WTC11 (cell line): ENCODE data around the gene PRDM2. TPM values are rescaled to one million over a fixed set of nuclear protein-coding genes. Genes with fewer than 3 reads are reported as not detected.
A peak's percentile ranks its signal among the peaks of the same experiment; 100 is the strongest.

ENCODE experiments used
- ATAC-seq: fragments of 200-7000 bp; cut with Tn5 transposase; 2 replicates; pipeline ENCODE4 v1.10.0; 2021; ENCODE audit warnings: mild to moderate bottlenecking, moderate library complexity
- CTCF ChIA-PET: fragments of 300-600 bp; sonication (Branson Sonifier 250); formaldehyde crosslinking; loops from one replicate; lab custom pipeline; 2021; ENCODE audit warnings: antibody characterized with exemption; lab: Charles Lee
- POLR2A ChIA-PET: fragments of 350-600 bp; sonication (Branson Sonifier 250); formaldehyde crosslinking; loops from one replicate; lab custom pipeline; 2021; ENCODE audit warnings: antibody characterized with exemption; lab: Charles Lee
- DNase-seq: peaks from one replicate; pipeline ENCODE4 v3.0.0; 2021; ENCODE audit warnings: low spot score
- H3K27ac Mint-ChIP-seq: 2 replicates; pipeline ENCODE4 v1.8.0; 2021; ENCODE audit warnings: mixed read lengths
- H3K27me3 Mint-ChIP-seq: 2 replicates; pipeline ENCODE4 v1.8.0; 2021; ENCODE audit warnings: low read depth, mild to moderate bottlenecking, moderate library complexity, mixed read lengths
- H3K36me3 Mint-ChIP-seq: 2 replicates; pipeline ENCODE4 v1.8.0; 2021; ENCODE audit warnings: mixed read lengths
- H3K4me1 Mint-ChIP-seq: 2 replicates; pipeline ENCODE4 v1.8.0; 2022; ENCODE audit warnings: mixed read lengths
- H3K4me3 Mint-ChIP-seq: 2 replicates; pipeline ENCODE4 v1.8.0; 2021; ENCODE audit warnings: mild to moderate bottlenecking, moderate library complexity, mixed read lengths
- H3K9me3 Mint-ChIP-seq: 2 replicates; pipeline ENCODE4 v1.8.0; 2021; ENCODE audit warnings: mixed read lengths
- AR ChIP-seq: fragments of 250-450 bp; sonication (Bioruptor Pico); IDR thresholded peaks from 2 replicates; pipeline ENCODE4 v1.9.0; 2021; ENCODE audit warnings: mild to moderate bottlenecking
- CTCF ChIP-seq: fragments of 200-600 bp; IDR thresholded peaks from 2 replicates; pipeline ENCODE4 v1.8.0; 2022; ENCODE audit warnings: antibody characterized with exemption
- E2F1 ChIP-seq: sonication (generic); formaldehyde crosslinking; IDR thresholded peaks from 2 replicates; pipeline ENCODE4 v1.8.0; 2022; ENCODE audit warnings: mild to moderate bottlenecking, missing genetic modification reagents
- E2F4 ChIP-seq: sonication (generic); formaldehyde crosslinking; IDR thresholded peaks from 2 replicates; pipeline ENCODE4 v1.8.1; 2022; ENCODE audit warnings: low read depth, mild to moderate bottlenecking, moderate library complexity, missing genetic modification reagents, borderline replicate concordance
- ERG ChIP-seq: fragments of 250-450 bp; sonication (Bioruptor Pico); IDR thresholded peaks from 2 replicates; pipeline ENCODE4 v1.8.0; 2021; ENCODE audit warnings: mild to moderate bottlenecking
- FOXJ3 ChIP-seq: sonication (generic); formaldehyde crosslinking; IDR thresholded peaks from 2 replicates; pipeline ENCODE4 v1.9.0; 2021; ENCODE audit warnings: missing genetic modification reagents, mild to moderate bottlenecking, borderline replicate concordance
- FOXP1 ChIP-seq: sonication (generic); formaldehyde crosslinking; IDR thresholded peaks from 2 replicates; pipeline ENCODE4 v1.8.0; 2022; ENCODE audit warnings: missing genetic modification reagents, mild to moderate bottlenecking, moderate library complexity, borderline replicate concordance
- IRF1 ChIP-seq: sonication (generic); formaldehyde crosslinking; IDR thresholded peaks from 2 replicates; pipeline ENCODE4 v1.8.0; 2023; ENCODE audit warnings: missing genetic modification reagents
- OVOL2 ChIP-seq: fragments of 250-450 bp; sonication (Bioruptor Pico); IDR thresholded peaks from 2 replicates; pipeline ENCODE4 v1.9.0; 2021; ENCODE audit warnings: mild to moderate bottlenecking, borderline replicate concordance
- SMAD3 ChIP-seq: sonication (generic); formaldehyde crosslinking; IDR thresholded peaks from 2 replicates; pipeline ENCODE4 v1.8.0; 2022; ENCODE audit warnings: missing genetic modification reagents, mild to moderate bottlenecking, borderline replicate concordance
- USF1 ChIP-seq: sonication (generic); formaldehyde crosslinking; IDR thresholded peaks from 2 replicates; pipeline ENCODE4 v1.8.0; 2022; ENCODE audit warnings: mild to moderate bottlenecking, missing genetic modification reagents
- USF2 ChIP-seq: sonication (generic); formaldehyde crosslinking; IDR thresholded peaks from 2 replicates; pipeline ENCODE4 v1.8.1; 2023; ENCODE audit warnings: mild to moderate bottlenecking, missing genetic modification reagents, moderate library complexity
- ZNF263 ChIP-seq: sonication (generic); formaldehyde crosslinking; IDR thresholded peaks from 2 replicates; pipeline ENCODE4 v1.8.1; 2022; ENCODE audit warnings: low read depth, mild to moderate bottlenecking, moderate library complexity, missing genetic modification reagents
- ZNF396 ChIP-seq: fragments of 250-450 bp; sonication (Bioruptor Pico); IDR thresholded peaks from 2 replicates; pipeline ENCODE4 v1.8.0; 2021; ENCODE audit warnings: mild to moderate bottlenecking, moderate library complexity, borderline replicate concordance
- total RNA-seq: library from RNA; stranded (reverse); gene quantifications from 3 replicates; pipeline ENCODE4 v1.2.3, GENCODE V29; 2021

The PRDM2 gene
- total RNA-seq, 1 experiment from 2014 or later, result 25.0 TPM

- Mint-ChIP-seq H3K27ac (no peak overlapping the region), H3K27me3 (peaks cover 18% of the 10 kb centered on the region; the same call in 1 of the 2 replicates), H3K4me3 (no peak overlapping the region), H3K36me3 (no peaks in the 10 kb centered on the region), H3K4me1 (peaks cover 3% of the 10 kb centered on the region; the same call in 1 of the 2 replicates), H3K9me3 (peaks cover 13% of the 10 kb centered on the region)
- ATAC-seq (peak; percentile 99), DNase-seq (peak; percentile 88)
- peak; percentile 76 for TF ChIP-seq CTCF
- TF ChIP-seq ZNF263 (CRISPR knock-in tag), result no peak
- POLR2A ChIA-PET, result no interaction called here
- CTCF ChIA-PET, result interaction anchor here (0.6 to 4.2 kb wide), 30 partner anchors 13 to 1072 kb away, joined by 3 to 32 read pairs (median 4); no protein-coding TSS in a partner anchor
Observed at GRCh38 chr1:13828454-13829151, 128.6 kb downstream of the PRDM2 start.

GRCh38 chr1:13829152-13829769 lies 129.3 kb downstream of the PRDM2 start:
- ATAC-seq (no peak; the same call in 1 of the 2 replicates), DNase-seq (no peak)
- Mint-ChIP-seq H3K4me3 (no peak overlapping the region), H3K27ac (no peak overlapping the region), H3K9me3 (peaks cover 13% of the 10 kb centered on the region), H3K4me1 (peaks cover 3% of the 10 kb centered on the region; the same call in 1 of the 2 replicates), H3K27me3 (peaks cover 22% of the 10 kb centered on the region), H3K36me3 (no peaks in the 10 kb centered on the region)
- ChIA-PET POLR2A (no interaction called here), CTCF (interaction anchor here (0.9 to 4.2 kb wide), 26 partner anchors 20 to 1073 kb away, joined by 3 to 32 read pairs (median 4); no protein-coding TSS in a partner anchor)
- TF ChIP-seq IRF1 (no peak), FOXP1 (no peak), USF2 (CRISPR knock-in tag) (peak; percentile 77), FOXJ3 (CRISPR knock-in tag) (no peak), CTCF (0 out of 2 replicates have a peak, but pooled peaks have one; percentile 6), SMAD3 (CRISPR knock-in tag) (no peak), AR (CRISPR knock-in tag) (no peak), OVOL2 (CRISPR knock-in tag) (no peak), E2F1 (CRISPR knock-in tag) (no peak), USF1 (CRISPR knock-in tag) (peak; percentile 56; the same call in 1 of the 2 replicates), ERG (CRISPR knock-in tag) (no peak), ZNF396 (no peak), E2F4 (CRISPR knock-in tag) (no peak)
